Right atrium auricular region (tissue), 2 donors: ENCODE data around the gene HOMER1. TPM values are rescaled to one million over a fixed set of nuclear protein-coding genes. Genes with fewer than 3 reads are reported as not detected.

ENCODE experiments used
- DNase-seq: peaks from one replicate; pipeline ENCODE4 v3.0.0-alpha.2; 2019; ENCODE audit warnings: low spot score
- H3K27ac ChIP-seq, 2 donors: fragments of 200-600 bp; sonication (generic); 1 replicate in 1 of 2; 2 replicates in 1 of 2; pipeline ENCODE4 v1.5.1; 2016 to 2019
- H3K27me3 ChIP-seq, 2 donors: fragments of 200-600 bp; sonication (generic); one replicate each; pipeline versions ENCODE4 v1.5.1 to v1.6.0; 2017 to 2019
- H3K36me3 ChIP-seq: fragments of 200-600 bp; sonication (generic); one replicate; pipeline ENCODE4 v1.5.1; 2016
- H3K4me1 ChIP-seq, 2 donors: fragments of 200-600 bp; sonication (generic); one replicate each; pipeline versions ENCODE4 v1.5.1 to v1.6.0; 2017 to 2019
- H3K4me3 ChIP-seq, 2 donors: fragments of 200-600 bp; sonication (generic); 1 replicate in 1 of 2; 2 replicates in 1 of 2; pipeline ENCODE4 v1.5.1; 2017 to 2019; ENCODE audit warnings: mild to moderate bottlenecking in 1 of 2, moderate library complexity in 1 of 2
- H3K9me3 ChIP-seq, 2 donors: fragments of 200-600 bp; sonication (generic); one replicate each; pipeline ENCODE4 v1.5.1; 2019
- total RNA-seq, 2 donors: library from RNA; depleted of rRNA; stranded (reverse); fragments of >200 nt; gene quantifications; one replicate each; pipeline ENCODE4 v1.1.0, GENCODE V29; 2016
- TF ChIP-seq, protein P1 (sequence below), 2 donors: fragments of 200-600 bp; sonication (generic); IDR thresholded peaks; one replicate each; pipeline ENCODE4 v1.5.1; 2019; ENCODE audit warnings: antibody characterized with exemption in 2 of 2

Gene HOMER1, protein sequence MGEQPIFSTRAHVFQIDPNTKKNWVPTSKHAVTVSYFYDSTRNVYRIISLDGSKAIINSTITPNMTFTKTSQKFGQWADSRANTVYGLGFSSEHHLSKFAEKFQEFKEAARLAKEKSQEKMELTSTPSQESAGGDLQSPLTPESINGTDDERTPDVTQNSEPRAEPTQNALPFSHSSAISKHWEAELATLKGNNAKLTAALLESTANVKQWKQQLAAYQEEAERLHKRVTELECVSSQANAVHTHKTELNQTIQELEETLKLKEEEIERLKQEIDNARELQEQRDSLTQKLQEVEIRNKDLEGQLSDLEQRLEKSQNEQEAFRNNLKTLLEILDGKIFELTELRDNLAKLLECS
- 10 to 100 TPM; 30.1 to 31.4 TPM for total RNA-seq

DNA sequence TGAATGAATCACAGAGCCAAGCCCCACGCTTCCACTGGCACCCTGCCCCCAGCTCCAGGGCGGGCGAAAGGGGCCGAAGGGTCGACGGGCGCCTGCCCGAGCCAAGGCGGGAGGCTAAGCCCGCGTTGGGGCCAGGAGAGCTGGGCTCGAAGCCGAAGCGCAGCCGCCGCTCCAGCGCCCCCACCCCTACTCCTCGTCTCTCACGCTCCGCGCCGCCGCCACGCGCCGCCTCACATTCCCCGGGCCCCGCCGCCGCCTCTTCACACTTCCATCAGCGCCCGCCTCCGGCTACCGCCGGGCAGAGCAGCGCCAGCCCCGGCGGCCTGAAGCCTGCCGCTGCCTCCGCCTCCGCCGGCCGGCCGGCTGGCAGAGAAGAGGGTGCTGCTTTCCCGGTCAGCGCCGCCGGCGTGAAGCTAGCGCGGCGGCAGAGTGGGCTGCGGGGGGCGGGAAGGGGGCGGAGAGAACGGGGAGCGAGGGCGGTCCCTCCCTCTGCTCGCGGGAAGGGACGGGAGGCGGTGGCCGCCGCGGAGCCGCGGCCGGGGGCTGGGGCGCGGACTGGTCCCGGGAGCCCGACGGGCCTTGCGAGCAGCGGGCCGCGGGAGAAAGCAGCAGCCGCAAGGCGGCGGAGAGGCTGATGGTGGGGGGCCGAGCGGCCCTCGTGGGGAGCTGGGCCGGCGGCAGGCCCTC is at the start of gene HOMER1:
TSS of gene HOMER1 (minus strand) at position 431 of the 687 bp plus-strand sequence. CDS start 1,360 bp downstream, outside the sequence.
- peaks cover 0 to 15% of the 10 kb centered on the region in 2 donors for H3K4me1 ChIP-seq
- no peaks in the 10 kb centered on the region for H3K9me3 ChIP-seq

DNA sequence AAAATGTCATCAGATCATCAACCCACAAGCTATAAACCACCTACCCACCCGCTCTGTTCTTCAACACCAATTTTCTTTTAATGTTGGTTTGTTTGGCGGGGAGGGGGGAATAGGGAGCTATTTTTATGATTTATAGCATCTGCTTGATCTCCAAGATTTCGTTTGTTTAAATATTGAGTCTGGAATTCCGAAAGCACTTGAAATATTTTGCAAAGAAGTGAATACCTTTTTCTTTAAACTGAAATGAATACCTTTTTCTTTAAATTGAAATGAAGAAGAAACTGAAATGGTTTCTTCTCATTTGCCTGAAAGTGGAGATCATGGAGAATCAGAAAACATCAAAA is 49.3 kb upstream of the HOMER1 start:
- no peaks in the 10 kb centered on the region for H3K9me3 ChIP-seq
- no peak overlapping the region for H3K4me3 ChIP-seq
- no peaks in the 10 kb centered on the region for H3K27me3 ChIP-seq
- TF ChIP-seq, protein P1, sequence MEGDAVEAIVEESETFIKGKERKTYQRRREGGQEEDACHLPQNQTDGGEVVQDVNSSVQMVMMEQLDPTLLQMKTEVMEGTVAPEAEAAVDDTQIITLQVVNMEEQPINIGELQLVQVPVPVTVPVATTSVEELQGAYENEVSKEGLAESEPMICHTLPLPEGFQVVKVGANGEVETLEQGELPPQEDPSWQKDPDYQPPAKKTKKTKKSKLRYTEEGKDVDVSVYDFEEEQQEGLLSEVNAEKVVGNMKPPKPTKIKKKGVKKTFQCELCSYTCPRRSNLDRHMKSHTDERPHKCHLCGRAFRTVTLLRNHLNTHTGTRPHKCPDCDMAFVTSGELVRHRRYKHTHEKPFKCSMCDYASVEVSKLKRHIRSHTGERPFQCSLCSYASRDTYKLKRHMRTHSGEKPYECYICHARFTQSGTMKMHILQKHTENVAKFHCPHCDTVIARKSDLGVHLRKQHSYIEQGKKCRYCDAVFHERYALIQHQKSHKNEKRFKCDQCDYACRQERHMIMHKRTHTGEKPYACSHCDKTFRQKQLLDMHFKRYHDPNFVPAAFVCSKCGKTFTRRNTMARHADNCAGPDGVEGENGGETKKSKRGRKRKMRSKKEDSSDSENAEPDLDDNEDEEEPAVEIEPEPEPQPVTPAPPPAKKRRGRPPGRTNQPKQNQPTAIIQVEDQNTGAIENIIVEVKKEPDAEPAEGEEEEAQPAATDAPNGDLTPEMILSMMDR (IDR thresholded peaks at IDR 0.05), result no peak
- no peak overlapping the region for H3K27ac ChIP-seq
- no peaks in the 10 kb centered on the region for H3K36me3 ChIP-seq
- H3K4me1 ChIP-seq, result peaks cover 0 to 5% of the 10 kb centered on the region in 2 donors
- no peak for DNase-seq

More for the DNA sequence above, at the start of gene HOMER1:
- H3K27ac ChIP-seq, result peak within 1 kb of the TSS; percentile 98 to 99
- DNase-seq, result no peak
- H3K36me3 ChIP-seq, result no peaks in the 10 kb centered on the region
- no peaks in the 10 kb centered on the region for H3K27me3 ChIP-seq
- peak within 1 kb of the TSS; percentile 86 to 90 for H3K4me3 ChIP-seq
- TF ChIP-seq, protein P1 (IDR thresholded peaks at IDR 0.05), result no peak

DNA sequence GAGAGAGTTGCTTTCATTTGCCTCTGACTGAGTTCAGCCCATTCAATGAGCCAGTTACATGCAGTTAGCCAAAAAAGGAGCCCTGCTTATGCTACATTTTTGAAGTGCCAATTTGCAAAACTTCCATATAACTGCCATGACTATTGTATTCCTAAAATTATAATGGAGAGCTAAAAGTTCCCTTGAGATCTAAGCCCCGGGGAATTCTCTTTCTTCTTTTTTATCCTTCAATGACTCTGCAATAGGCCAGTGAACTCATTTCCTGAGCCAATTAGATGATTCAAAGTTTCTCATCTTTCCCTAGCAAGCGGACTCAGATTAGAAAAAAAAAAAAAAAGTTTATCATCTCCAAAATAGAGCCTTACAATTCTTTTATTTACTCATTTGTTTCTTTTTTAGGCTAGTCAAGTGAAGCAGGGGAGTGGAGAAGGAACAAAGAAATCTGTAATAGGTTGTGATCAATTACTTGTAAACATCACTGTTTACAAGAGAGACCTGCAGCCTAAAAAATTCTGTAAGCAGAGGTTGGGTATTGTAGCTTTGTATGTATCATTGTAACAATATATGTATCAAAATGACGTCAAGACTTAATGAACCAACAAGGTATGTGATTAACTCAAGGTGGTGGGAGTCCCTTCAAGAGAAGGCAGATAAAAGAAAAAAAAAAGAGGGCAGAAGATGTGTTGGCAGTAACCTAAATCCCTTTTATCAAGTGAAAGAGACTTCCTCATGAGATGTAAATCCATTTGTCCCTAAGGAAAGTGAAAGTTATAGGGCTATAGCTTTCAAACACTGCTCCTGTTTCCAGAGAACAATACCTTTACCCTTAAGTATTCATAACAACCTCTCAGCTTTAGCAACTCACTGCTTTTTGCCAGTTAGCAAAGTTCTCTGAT is 48.7 kb upstream of the HOMER1 start:
- H3K27me3 ChIP-seq, result no peaks in the 10 kb centered on the region
- H3K4me1 ChIP-seq, result peaks cover 0 to 5% of the 10 kb centered on the region in 2 donors
- DNase-seq, result no peak
- no peaks in the 10 kb centered on the region for H3K36me3 ChIP-seq
- no peak overlapping the region for H3K4me3 ChIP-seq
- H3K27ac ChIP-seq, result no peak overlapping the region
- no peaks in the 10 kb centered on the region for H3K9me3 ChIP-seq
- TF ChIP-seq, protein P1 (IDR thresholded peaks at IDR 0.05), result no peak

DNA sequence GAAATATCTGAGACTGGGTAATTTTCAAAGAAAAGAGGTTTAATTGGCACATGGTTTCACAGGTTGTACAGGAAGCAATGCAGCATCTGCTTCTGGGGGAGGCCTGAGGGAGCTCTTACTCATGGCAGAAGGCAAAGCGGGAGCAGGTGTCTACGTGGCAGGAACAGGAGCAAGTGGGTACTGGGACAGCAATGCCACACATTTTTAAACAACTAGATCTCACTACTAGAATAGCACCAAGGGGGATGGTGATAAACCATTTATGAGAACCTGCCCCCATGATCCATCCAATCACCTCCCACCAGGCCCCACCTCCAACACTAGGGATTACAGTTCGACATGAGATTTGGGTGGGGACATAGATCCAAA is 47.6 kb upstream of the HOMER1 start:
- DNase-seq, result no peak
- Histone ChIP-seq H3K36me3 (no peaks in the 10 kb centered on the region), H3K4me1 (peaks cover 0 to 5% of the 10 kb centered on the region in 2 donors), H3K4me3 (no peak overlapping the region), H3K9me3 (no peaks in the 10 kb centered on the region), H3K27me3 (no peaks in the 10 kb centered on the region), H3K27ac (no peak overlapping the region)
- TF ChIP-seq, protein P1 (IDR thresholded peaks at IDR 0.05), result no peak

DNA sequence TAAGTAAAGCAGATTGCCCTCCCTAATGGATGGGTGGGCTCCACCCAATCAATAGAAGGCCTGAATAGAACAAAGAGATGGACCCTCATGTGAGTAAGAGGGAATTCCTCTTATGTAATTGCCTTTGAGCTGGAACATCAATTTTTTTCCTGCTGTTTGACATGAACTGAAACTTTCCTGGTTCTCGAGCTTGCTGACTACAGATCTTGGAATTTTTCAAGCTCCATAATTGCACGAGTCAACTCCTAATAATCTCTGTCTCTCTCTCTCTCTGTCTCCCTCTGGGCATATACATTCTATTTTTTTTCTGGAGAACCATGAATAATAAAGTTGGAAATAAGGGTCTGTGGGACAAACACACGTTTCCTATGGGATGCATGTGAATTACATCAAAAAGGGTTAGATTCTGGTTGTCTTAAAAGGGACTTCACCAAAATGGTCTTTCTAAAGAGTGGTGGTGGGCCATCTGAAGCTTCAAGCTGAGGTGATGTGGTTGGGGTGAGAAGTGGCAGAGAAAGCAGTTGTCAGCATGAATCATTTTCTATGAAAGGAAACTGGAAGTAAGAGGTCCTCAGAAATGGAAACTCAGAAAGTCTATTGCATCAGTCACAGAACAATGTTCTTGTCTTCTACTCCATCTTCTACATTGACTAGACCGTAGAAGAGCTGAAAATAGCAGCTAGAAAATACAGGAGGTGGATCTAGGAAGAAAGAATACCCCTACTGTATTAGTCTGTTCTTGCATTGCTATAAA is 47.0 kb upstream of the HOMER1 start:
- H3K36me3 ChIP-seq, result no peaks in the 10 kb centered on the region
- no peak overlapping the region for H3K27ac ChIP-seq
- DNase-seq, result no peak
- H3K9me3 ChIP-seq, result no peaks in the 10 kb centered on the region
- H3K4me3 ChIP-seq, result no peak overlapping the region
- TF ChIP-seq, protein P1 (IDR thresholded peaks at IDR 0.05), result no peak
- no peaks in the 10 kb centered on the region for H3K27me3 ChIP-seq
- H3K4me1 ChIP-seq, result peaks cover 0 to 5% of the 10 kb centered on the region in 2 donors
